GM12891 (cell line): ENCODE data around the gene SLFN11.

Experiments used
- PAX5 ChIP-seq: IDR thresholded peaks from 2 replicates; pipeline ENCODE4 v1.6.1; 2011; ENCODE audit warnings: low read length, moderate library complexity, mild to moderate bottlenecking; ENCODE audit not compliant: insufficient read depth, severe bottlenecking
- POLR2A ChIP-seq: IDR thresholded peaks from 2 replicates; pipeline ENCODE4 v1.6.1; 2011; ENCODE audit warnings: low read depth, low read length, control low read depth

- TF ChIP-seq POLR2A (no peak), PAX5 (no peak)
Measured at GRCh38 chr17:35371934-35372333, 1.5 kb downstream of the SLFN11 start.
